ENCODE measurements around the gene BAZ1B. TPM values are rescaled to one million over a fixed set of nuclear protein-coding genes. Genes with fewer than 3 reads are reported as not detected.
"Not testable (repeated sequence)": the region's sequence is repeated elsewhere in the genome, so short reads cannot be mapped to it uniquely, and the experiment has no call there.

Gene BAZ1B
- total and polyA plus RNA-seq, 4 donors: 8.6 to 31.3 (median 21.5) TPM

- WGBS: 91% methylated on average over 5 of the region's 5 CpGs
- no peaks in the 10 kb centered on the region for H3K9me3 ChIP-seq (ENCODE audit: control insufficient read depth in 4 of 4, low read length in 3 of 4)
- H3K4me1 ChIP-seq (ENCODE audit: control insufficient read depth in 4 of 4, insufficient read depth in 4 of 4, low read length in 3 of 4): no peaks in the 10 kb centered on the region
- no peak for TF ChIP-seq FOXA2 (IDR thresholded peaks at IDR 0.05)
- TF ChIP-seq SP1 (IDR thresholded peaks at IDR 0.05): no peak
- no peak for TF ChIP-seq REST (IDR thresholded peaks at IDR 0.05)
- no peak for TF ChIP-seq GABPA (IDR thresholded peaks at IDR 0.05 in 1 of 2, conservative IDR thresholded peaks at IDR 0.05 in 1 of 2)
- TF ChIP-seq TAF1 (conservative IDR thresholded peaks at IDR 0.05): no peak
- no peak for TF ChIP-seq JUND (IDR thresholded peaks at IDR 0.05)
- TF ChIP-seq CTCF (IDR thresholded peaks at IDR 0.05; ENCODE audit: low read depth, low read length, missing input control): no peak
- TF ChIP-seq HNF4G (IDR thresholded peaks at IDR 0.05): no peak
- H3K9ac ChIP-seq (ENCODE audit: low read depth in 1 of 2, low read length in 2 of 2): no peak overlapping the region
- no peak overlapping the region for H3K27ac ChIP-seq (ENCODE audit: low read depth in 1 of 2, low read length in 2 of 2)
- H3K36me3 ChIP-seq (ENCODE audit: control insufficient read depth in 4 of 4, insufficient read depth in 3 of 4, low read depth in 1 of 4, low read length in 3 of 4): peaks cover 22 to 52% (median 35%) of the 10 kb centered on the region in 4 donors
- no peaks in the 10 kb centered on the region for H3K27me3 ChIP-seq (ENCODE audit: control insufficient read depth in 4 of 4, insufficient read depth in 4 of 4, low read length in 3 of 4)
- H3K4me3 ChIP-seq (ENCODE audit: low read depth in 1 of 3, low read length in 3 of 3): no peak overlapping the region
- no peak for DNase-seq (ENCODE audit: low spot score)
Measured at GRCh38 chr7:73536479-73536878, 14.4 kb upstream of the BAZ1B start.

GRCh38 chr7:73535918-73536317, 13.8 kb upstream of the BAZ1B start:
- H3K9ac ChIP-seq (ENCODE audit: low read depth in 1 of 2, low read length in 2 of 2); DNase-seq (ENCODE audit: low spot score); H3K27ac ChIP-seq (ENCODE audit: low read depth in 1 of 2, low read length in 2 of 2); H3K27me3 ChIP-seq (ENCODE audit: control insufficient read depth in 4 of 4, insufficient read depth in 4 of 4, low read length in 3 of 4); H3K4me1 ChIP-seq (ENCODE audit: control insufficient read depth in 4 of 4, insufficient read depth in 4 of 4, low read length in 3 of 4); H3K4me3 ChIP-seq (ENCODE audit: low read depth in 1 of 3, low read length in 3 of 3); H3K9me3 ChIP-seq (ENCODE audit: control insufficient read depth in 4 of 4, low read length in 3 of 4): not testable (repeated sequence)
- peaks cover 22 to 48% (median 34%) of the 10 kb centered on the region in 4 donors for H3K36me3 ChIP-seq (ENCODE audit: control insufficient read depth in 4 of 4, insufficient read depth in 3 of 4, low read depth in 1 of 4, low read length in 3 of 4)
- 98% methylated on average over 7 of the region's 7 CpGs for WGBS

- no peaks in the 10 kb centered on the region for H3K9me3 ChIP-seq (ENCODE audit: control insufficient read depth in 4 of 4, low read length in 3 of 4)
- TF ChIP-seq CTCF (IDR thresholded peaks at IDR 0.05; ENCODE audit: low read depth, low read length, missing input control) (no peak), YY1 (IDR thresholded peaks at IDR 0.05) (no peak), HNF4G (IDR thresholded peaks at IDR 0.05) (no peak), RXRA (IDR thresholded peaks at IDR 0.05) (no peak), ATF3 (IDR thresholded peaks at IDR 0.05) (no peak), NR2F2 (IDR thresholded peaks at IDR 0.05) (no peak), FOXA1 (IDR thresholded peaks at IDR 0.05) (no peak), SP1 (IDR thresholded peaks at IDR 0.05) (no peak), HNF4A (conservative IDR thresholded peaks at IDR 0.05) (no peak), ZBTB33 (IDR thresholded peaks at IDR 0.05) (no peak)
- DNase-seq (ENCODE audit: low spot score): no peak
- WGBS: 85% methylated on average over 9 of the region's 9 CpGs
- no peaks in the 10 kb centered on the region for H3K4me1 ChIP-seq (ENCODE audit: control insufficient read depth in 4 of 4, insufficient read depth in 4 of 4, low read length in 3 of 4)
- H3K27me3 ChIP-seq (ENCODE audit: control insufficient read depth in 4 of 4, insufficient read depth in 4 of 4, low read length in 3 of 4): no peaks in the 10 kb centered on the region
- peaks cover 18 to 32% (median 21%) of the 10 kb centered on the region in 4 donors for H3K36me3 ChIP-seq (ENCODE audit: control insufficient read depth in 4 of 4, insufficient read depth in 3 of 4, low read depth in 1 of 4, low read length in 3 of 4)
- H3K27ac ChIP-seq (ENCODE audit: low read depth in 1 of 2, low read length in 2 of 2): no peak overlapping the region
- H3K4me3 ChIP-seq (ENCODE audit: low read depth in 1 of 3, low read length in 3 of 3): no peak overlapping the region
- no peak overlapping the region for H3K9ac ChIP-seq (ENCODE audit: low read depth in 1 of 2, low read length in 2 of 2)
Measured at GRCh38 chr7:73533742-73534141, 11.6 kb upstream of the BAZ1B start.

Data from liver (tissue), 9 donors.